Bronchial epithelial cell (primary cell): ENCODE data around the gene KIF5A. TPM values are rescaled to one million over a fixed set of nuclear protein-coding genes. Genes with fewer than 3 reads are reported as not detected.
"Not testable (repeated sequence)": the region's sequence is repeated elsewhere in the genome, so short reads cannot be mapped to it uniquely, and the experiment has no call there.

Experiments used
- DNase-seq: peaks from one replicate; pipeline ENCODE4 v3.0.0-alpha.2; 2010; ENCODE audit warnings: low read depth
- FAIRE-seq: peaks from 2 replicates; lab custom pipeline; 2011; peaks lifted over from hg19 to GRCh38; lab: Jason Lieb, UNC
- H3K27me3 ChIP-seq: 2 replicates; pipeline ENCODE4 v1.5.1; 2011; ENCODE audit warnings: low read length; ENCODE audit not compliant: control insufficient read depth, insufficient read depth
- H3K36me3 ChIP-seq: 2 replicates; pipeline ENCODE4 v1.5.1; 2011; ENCODE audit warnings: low read length; ENCODE audit not compliant: control insufficient read depth, insufficient read depth
- H3K4me3 ChIP-seq: 2 replicates; pipeline ENCODE4 v1.5.1; 2011; ENCODE audit warnings: mild to moderate bottlenecking, low read depth, low read length, control low read depth
- total RNA-seq: library from RNA; depleted of rRNA; stranded (reverse); fragments of >200 nt; gene quantifications from 2 replicates; pipeline ENCODE4 v1.2.1, GENCODE V29; 2014
- TF ChIP-seq, protein P1 (sequence below): IDR thresholded peaks from 2 replicates; pipeline ENCODE4 v1.5.1; 2011; ENCODE audit warnings: mild to moderate bottlenecking, moderate library complexity, low read length, control low read depth, inconsistent platforms; ENCODE audit not compliant: insufficient read depth, severe bottlenecking

The KIF5A gene
- total RNA-seq, 1 donor from 2014 or later, result under 0.01 TPM

DNA sequence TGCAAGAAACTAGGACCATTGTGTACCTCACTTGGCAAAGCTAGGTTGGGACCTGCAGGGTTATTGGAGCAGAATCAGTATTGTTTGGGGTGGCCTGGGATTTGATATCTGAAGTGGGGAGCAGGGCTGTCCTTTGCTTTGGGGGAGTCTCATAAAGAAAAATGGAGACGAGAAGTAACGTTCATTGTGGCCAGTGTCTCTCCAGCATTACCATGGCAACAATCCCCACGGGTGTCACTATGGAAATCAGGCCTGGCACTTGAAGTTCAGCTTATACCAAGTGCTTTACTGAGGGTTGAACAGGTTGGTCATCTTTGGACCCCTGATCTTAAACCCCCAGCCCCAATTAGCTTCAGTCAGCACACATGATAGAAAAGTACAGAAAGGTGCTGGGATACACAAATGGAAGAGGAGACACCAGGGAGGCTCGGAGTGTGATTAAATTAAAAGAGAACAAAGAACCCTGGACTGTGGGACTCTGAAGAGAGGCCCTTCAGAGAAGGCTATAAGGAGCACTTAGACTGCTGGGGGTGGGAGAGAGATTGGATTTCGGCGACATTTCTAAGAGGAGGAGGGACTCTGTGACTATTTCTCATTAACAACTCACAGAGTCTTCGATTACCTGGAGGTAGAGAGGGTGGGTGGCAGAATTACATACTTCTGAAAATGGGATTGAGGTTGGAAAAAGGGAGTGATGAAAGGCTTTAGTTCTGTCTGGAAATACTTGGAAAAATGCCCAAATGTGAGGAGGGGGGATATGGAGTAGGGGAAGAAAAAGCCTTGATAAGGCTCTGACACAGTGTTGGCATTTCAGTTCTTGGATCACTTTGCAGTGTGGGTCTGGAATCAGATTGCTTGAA, 3.7 kb downstream of the KIF5A start:
- DNase-seq (no peak), FAIRE-seq (no peak)
- Histone ChIP-seq H3K36me3 (no peaks in the 10 kb centered on the region), H3K4me3 (no peak overlapping the region), H3K27me3 (peaks cover 7% of the 10 kb centered on the region)
- TF ChIP-seq, protein P1, sequence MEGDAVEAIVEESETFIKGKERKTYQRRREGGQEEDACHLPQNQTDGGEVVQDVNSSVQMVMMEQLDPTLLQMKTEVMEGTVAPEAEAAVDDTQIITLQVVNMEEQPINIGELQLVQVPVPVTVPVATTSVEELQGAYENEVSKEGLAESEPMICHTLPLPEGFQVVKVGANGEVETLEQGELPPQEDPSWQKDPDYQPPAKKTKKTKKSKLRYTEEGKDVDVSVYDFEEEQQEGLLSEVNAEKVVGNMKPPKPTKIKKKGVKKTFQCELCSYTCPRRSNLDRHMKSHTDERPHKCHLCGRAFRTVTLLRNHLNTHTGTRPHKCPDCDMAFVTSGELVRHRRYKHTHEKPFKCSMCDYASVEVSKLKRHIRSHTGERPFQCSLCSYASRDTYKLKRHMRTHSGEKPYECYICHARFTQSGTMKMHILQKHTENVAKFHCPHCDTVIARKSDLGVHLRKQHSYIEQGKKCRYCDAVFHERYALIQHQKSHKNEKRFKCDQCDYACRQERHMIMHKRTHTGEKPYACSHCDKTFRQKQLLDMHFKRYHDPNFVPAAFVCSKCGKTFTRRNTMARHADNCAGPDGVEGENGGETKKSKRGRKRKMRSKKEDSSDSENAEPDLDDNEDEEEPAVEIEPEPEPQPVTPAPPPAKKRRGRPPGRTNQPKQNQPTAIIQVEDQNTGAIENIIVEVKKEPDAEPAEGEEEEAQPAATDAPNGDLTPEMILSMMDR, result no peak

DNA sequence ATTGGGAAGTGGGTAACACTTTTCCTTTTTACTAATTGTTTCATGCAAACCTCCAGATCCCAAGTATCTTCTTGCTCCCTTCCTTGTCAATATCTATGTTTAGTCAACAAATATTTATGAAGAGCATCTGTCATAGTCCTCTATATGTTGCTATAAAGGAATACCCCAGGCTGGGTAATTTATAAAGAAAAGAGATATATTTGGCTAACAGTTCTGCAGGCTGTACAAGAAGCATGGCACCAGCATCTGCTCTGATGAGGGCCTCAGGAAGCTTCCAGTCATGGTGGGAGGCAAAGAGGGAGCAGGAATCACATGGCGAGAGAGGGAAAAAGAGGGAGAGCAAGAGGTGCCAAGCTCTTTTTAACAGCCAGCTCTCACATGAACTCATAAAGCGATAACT, 4.6 kb downstream of the KIF5A start:
- TF ChIP-seq, protein P1, result no peak
- no peaks in the 10 kb centered on the region for H3K36me3 ChIP-seq
- FAIRE-seq, result no peak
- H3K4me3 ChIP-seq, result no peak overlapping the region
- DNase-seq, result no peak
- peaks cover 1% of the 10 kb centered on the region for H3K27me3 ChIP-seq

DNA sequence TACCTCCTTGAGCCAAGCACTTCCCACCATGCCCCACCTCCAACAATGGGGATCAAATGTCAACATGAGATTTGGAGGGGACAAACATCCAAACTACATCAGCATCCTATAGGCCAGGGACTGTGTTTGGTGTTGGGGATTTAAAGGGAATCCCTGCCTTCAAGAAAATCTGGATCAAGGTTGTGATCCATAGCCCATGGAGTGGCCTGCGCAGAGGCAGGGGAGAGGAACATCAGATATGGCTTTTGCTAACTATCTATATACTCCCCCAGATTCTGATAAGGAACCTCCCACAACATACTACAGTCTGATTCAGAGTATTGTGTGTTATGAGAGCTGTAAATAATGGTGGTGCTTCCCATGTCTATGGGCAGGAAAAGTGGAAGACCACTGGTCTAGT, 5.1 kb downstream of the KIF5A start:
- DNase-seq (no peak), FAIRE-seq (peak; percentile 36)
- TF ChIP-seq, protein P1, result no peak
- Histone ChIP-seq H3K27me3 (no peaks in the 10 kb centered on the region), H3K36me3 (no peaks in the 10 kb centered on the region), H3K4me3 (no peak overlapping the region)

DNA sequence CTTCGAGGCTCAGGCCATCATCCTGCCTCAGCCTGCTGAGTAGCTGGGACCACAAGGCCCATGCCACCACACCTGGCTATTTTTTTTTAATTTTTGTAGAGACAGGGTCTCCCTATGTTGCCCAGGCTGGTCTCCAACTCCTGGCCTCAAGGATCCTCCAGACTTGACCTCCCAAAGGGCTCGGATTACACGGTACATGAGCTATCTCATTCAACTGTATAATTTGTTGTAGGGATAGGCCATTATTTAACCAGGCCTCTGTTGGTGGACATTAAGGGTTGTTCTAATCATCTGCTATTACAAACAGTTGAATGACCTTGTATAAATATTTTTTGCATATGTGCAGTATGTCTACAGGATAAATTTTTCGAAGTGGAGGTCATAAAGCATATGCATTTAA, 9.0 kb downstream of the KIF5A start:
- Histone ChIP-seq H3K4me3 (no peak overlapping the region), H3K36me3 (no peaks in the 10 kb centered on the region), H3K27me3 (no peaks in the 10 kb centered on the region)
- FAIRE-seq (no peak), DNase-seq (no peak)
- TF ChIP-seq, protein P1, result no peak

DNA sequence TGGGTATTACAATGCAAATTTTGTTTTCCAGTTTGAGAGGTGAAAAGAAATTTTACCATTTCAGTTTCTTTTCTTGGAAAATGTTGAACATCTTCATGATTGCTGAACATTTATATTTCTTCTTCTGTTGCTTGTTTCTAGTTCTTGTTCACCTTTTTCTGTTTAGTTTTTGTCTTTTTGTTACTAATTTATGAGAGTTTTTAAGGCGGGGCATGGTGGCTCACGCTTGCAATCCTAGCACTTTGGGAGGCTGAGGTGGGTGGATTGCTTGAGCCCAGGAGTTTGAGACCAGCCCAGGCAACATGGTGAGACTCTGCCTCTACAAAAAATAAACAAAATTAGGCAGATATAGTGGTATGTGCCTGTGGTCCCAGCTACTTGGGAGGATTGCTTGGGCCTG, 10.7 kb downstream of the KIF5A start:
- Histone ChIP-seq H3K27me3 (no peaks in the 10 kb centered on the region), H3K4me3 (no peak overlapping the region), H3K36me3 (no peaks in the 10 kb centered on the region)
- no peak for FAIRE-seq
- DNase-seq, result no peak
- TF ChIP-seq, protein P1, result no peak

DNA sequence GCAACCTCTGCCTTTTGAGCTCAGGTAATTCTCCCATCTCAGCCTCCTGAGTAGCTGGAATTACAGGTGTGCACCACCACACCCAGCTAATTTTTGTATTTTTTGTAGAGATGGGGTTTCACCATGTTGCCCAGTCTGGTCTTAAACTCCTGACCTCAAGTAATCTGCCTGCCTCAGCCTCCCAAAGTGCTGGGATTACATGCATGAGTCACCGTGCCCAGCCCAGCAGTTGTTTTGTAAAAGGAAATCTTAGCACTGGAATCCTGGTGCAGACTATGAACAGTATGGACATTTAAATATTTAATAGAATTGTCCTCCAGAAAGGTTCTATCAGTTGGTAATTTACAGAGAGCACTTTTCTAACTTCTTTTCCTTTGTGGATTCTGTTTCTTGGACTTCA, 11.3 kb downstream of the KIF5A start:
- not testable (repeated sequence) for FAIRE-seq, H3K4me3 ChIP-seq, H3K27me3 ChIP-seq, H3K36me3 ChIP-seq
- peak; percentile 35 for DNase-seq
